ENCODE measurements around the gene UNG.
"Not testable (repeated sequence)": the region's sequence is repeated elsewhere in the genome, so short reads cannot be mapped to it uniquely, and the experiment has no call there.

Gene UNG
- 9.4 to 44.4 (median 22.1) reads per million in 9 experiments for total RNA-seq

- H3K27ac Mint-ChIP-seq: peak within 1 kb of the TSS; percentile 79 to 86
- ATAC-seq (replicated peaks) (peak; percentile 77), DNase-seq (peak; percentile 94 to 96 (median 95))
- peaks cover 26% of the 10 kb centered on the region for H3K36me3 Mint-ChIP-seq (ENCODE audit: insufficient read depth)
- H3K4me3 Mint-ChIP-seq: peak within 1 kb of the TSS; percentile 83 to 86
- no peaks in the 10 kb centered on the region for H3K27me3 Mint-ChIP-seq
- no peaks in the 10 kb centered on the region for H3K9me3 Mint-ChIP-seq
- peaks cover 37 to 40% of the 10 kb centered on the region in 2 donors for H3K4me1 Mint-ChIP-seq (ENCODE audit: low read depth in 2 of 2)
These were observed at the start of gene UNG for GRCh38 chr12:109097435-109098182. Gene UNG (plus strand): TSS chr12:109097597. CDS start chr12:109097680, 83 bp downstream.

GRCh38 chr12:109048706-109049105 is 48.7 kb upstream of the UNG start:
- ATAC-seq (replicated peaks); DNase-seq; H3K27ac Mint-ChIP-seq; H3K27me3 Mint-ChIP-seq; H3K9me3 Mint-ChIP-seq; H3K4me3 Mint-ChIP-seq: not testable (repeated sequence)
- Mint-ChIP-seq H3K4me1 (ENCODE audit: low read depth in 2 of 2) (peaks cover 12 to 15% of the 10 kb centered on the region in 2 donors), H3K36me3 (ENCODE audit: insufficient read depth) (peaks cover 15% of the 10 kb centered on the region)

DNA sequence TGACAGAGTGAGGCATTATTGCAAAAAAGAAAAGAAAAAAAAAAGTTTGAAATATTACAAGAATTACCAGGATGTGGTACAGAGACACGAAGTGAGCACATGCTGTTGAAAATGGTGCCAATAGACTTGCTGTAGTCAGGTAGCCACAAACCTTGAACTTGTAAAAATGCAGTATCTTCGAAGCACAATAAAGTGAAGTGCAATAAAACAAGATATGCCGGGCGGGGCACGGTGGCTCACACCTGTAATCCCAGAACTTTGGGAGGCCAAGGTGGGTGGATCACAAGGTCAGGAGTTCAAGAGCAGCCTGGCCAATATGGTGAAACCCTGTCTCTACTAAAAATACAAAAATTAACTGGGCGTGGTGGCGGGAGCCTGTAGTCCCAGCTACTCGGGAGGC is 47.6 kb upstream of the UNG start:
- H3K4me1 Mint-ChIP-seq (ENCODE audit: low read depth in 2 of 2): peaks cover 18 to 21% of the 10 kb centered on the region in 2 donors
- not testable (repeated sequence) for ATAC-seq (replicated peaks)

DNA sequence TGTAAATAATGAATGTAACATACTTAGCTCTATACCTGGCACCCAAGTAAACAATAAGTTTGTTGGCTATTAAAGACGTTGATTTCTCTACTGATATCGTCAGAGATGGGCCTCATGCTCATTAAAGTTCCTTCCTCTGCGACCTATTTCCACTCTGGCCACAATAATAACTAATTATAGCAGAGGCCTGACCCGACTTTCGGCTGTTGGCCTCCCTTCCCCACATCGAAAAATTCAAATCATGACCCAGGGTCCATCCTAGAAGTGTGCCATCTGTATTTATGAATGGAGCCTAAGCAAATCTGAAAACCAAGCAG is 45.3 kb upstream of the UNG start:
- Mint-ChIP-seq H3K27me3 (no peaks in the 10 kb centered on the region), H3K27ac (peak overlapping the region; percentile 94 to 97), H3K4me1 (ENCODE audit: low read depth in 2 of 2) (peaks cover 18 to 21% of the 10 kb centered on the region in 2 donors), H3K9me3 (no peaks in the 10 kb centered on the region), H3K36me3 (ENCODE audit: insufficient read depth) (peaks cover 20% of the 10 kb centered on the region), H3K4me3 (peak overlapping the region; percentile 94 to 99)
- no peak for DNase-seq
- ATAC-seq (replicated peaks): no peak

More for the DNA sequence above, 47.6 kb upstream of the UNG start:
- H3K27ac Mint-ChIP-seq, H3K9me3 Mint-ChIP-seq, DNase-seq, H3K27me3 Mint-ChIP-seq, H3K4me3 Mint-ChIP-seq: not testable (repeated sequence)
- peaks cover 16% of the 10 kb centered on the region for H3K36me3 Mint-ChIP-seq (ENCODE audit: insufficient read depth)

- Mint-ChIP-seq H3K36me3 (ENCODE audit: insufficient read depth) (peaks cover 20% of the 10 kb centered on the region), H3K4me1 (ENCODE audit: low read depth in 2 of 2) (peaks cover 18 to 21% of the 10 kb centered on the region in 2 donors), H3K9me3 (no peaks in the 10 kb centered on the region), H3K27me3 (no peaks in the 10 kb centered on the region), H3K4me3 (peak within 1 kb of the TSS; percentile 94 to 99), H3K27ac (peak within 1 kb of the TSS; percentile 94 to 97)
- DNase-seq: peak; percentile 84 to 86 (median 84)
- peak; percentile 75 for ATAC-seq (replicated peaks)
These were observed 44.7 kb upstream of the UNG start, which contains the start of gene USP30 for GRCh38 chr12:109052414-109053323. Gene USP30 (plus strand): TSS chr12:109052576. CDS start chr12:109052679, 103 bp downstream.

DNA sequence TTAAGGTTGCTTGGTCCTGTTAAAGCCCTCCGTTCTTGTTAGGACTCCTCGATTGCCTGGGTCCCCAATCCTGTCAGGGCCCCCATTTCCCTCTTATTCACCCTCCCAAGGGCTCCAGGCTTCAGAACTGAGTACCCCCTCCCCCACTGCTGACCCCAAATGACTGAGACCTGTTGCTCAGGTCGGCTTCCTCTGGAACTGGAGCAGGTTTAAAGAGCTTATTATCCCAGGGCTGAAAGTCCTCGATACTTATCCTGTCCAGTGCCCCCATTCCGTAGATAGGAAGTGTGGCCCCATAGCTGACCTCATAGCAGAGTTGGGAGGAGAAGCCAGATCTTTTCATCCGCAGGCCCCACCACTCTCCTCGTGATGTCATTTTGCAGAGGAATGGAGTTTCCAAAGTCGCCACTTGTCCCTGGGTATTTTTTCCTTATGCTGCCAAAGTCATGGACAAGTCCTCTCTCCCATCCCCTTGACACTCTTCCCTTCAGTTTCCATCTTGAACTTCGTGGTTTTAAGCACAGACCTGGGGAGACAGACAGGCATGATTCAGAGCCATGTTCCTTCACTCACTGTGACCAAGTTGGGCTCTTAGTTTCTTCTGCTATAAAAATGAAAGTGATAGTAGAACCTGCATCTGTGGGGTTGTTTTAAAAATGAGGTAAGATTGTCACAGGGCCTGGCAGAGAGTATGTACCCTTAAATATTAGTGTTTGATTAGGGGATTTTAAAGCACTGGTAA is 43.8 kb upstream of the UNG start:
- peak; percentile 63 for ATAC-seq (replicated peaks)
- H3K27me3 Mint-ChIP-seq: no peaks in the 10 kb centered on the region
- DNase-seq: peak; percentile 11 to 19 (median 11)
- H3K4me1 Mint-ChIP-seq (ENCODE audit: low read depth in 2 of 2): peaks cover 18 to 21% of the 10 kb centered on the region in 2 donors
- peak overlapping the region; percentile 94 to 99 for H3K4me3 Mint-ChIP-seq
- no peaks in the 10 kb centered on the region for H3K9me3 Mint-ChIP-seq
- H3K36me3 Mint-ChIP-seq (ENCODE audit: insufficient read depth): peaks cover 29% of the 10 kb centered on the region
- H3K27ac Mint-ChIP-seq: peak overlapping the region; percentile 94 to 97

GRCh38 chr12:109054124-109054513 is 43.3 kb upstream of the UNG start:
- not testable (repeated sequence) for DNase-seq; ATAC-seq (replicated peaks); H3K27me3 Mint-ChIP-seq; H3K9me3 Mint-ChIP-seq
- H3K4me1 Mint-ChIP-seq (ENCODE audit: low read depth in 2 of 2): peaks cover 18 to 21% of the 10 kb centered on the region in 2 donors
- H3K36me3 Mint-ChIP-seq (ENCODE audit: insufficient read depth): peaks cover 32% of the 10 kb centered on the region
- H3K27ac Mint-ChIP-seq: peak overlapping the region; percentile 94 to 97
- peak overlapping the region; percentile 94 to 99 for H3K4me3 Mint-ChIP-seq

GRCh38 chr12:109054520-109054919 is 42.9 kb upstream of the UNG start:
- Mint-ChIP-seq H3K36me3 (ENCODE audit: insufficient read depth) (peaks cover 32% of the 10 kb centered on the region), H3K27ac (peak overlapping the region; percentile 94 to 97), H3K4me1 (ENCODE audit: low read depth in 2 of 2) (peaks cover 18 to 21% of the 10 kb centered on the region in 2 donors), H3K27me3 (no peaks in the 10 kb centered on the region), H3K4me3 (peak overlapping the region; percentile 94 to 99), H3K9me3 (no peaks in the 10 kb centered on the region)
- no peak for DNase-seq
- no peak for ATAC-seq (replicated peaks)

GRCh38 chr12:109056891-109057290 is 40.5 kb upstream of the UNG start:
- no peaks in the 10 kb centered on the region for H3K9me3 Mint-ChIP-seq
- ATAC-seq (replicated peaks) (no peak), DNase-seq (no peak)
- H3K27me3 Mint-ChIP-seq: no peaks in the 10 kb centered on the region
- peaks cover 17 to 20% of the 10 kb centered on the region in 2 donors for H3K4me1 Mint-ChIP-seq (ENCODE audit: low read depth in 2 of 2)
- H3K4me3 Mint-ChIP-seq: no peak overlapping the region
- H3K27ac Mint-ChIP-seq: no peak overlapping the region
- H3K36me3 Mint-ChIP-seq (ENCODE audit: insufficient read depth): peaks cover 32% of the 10 kb centered on the region

DNA sequence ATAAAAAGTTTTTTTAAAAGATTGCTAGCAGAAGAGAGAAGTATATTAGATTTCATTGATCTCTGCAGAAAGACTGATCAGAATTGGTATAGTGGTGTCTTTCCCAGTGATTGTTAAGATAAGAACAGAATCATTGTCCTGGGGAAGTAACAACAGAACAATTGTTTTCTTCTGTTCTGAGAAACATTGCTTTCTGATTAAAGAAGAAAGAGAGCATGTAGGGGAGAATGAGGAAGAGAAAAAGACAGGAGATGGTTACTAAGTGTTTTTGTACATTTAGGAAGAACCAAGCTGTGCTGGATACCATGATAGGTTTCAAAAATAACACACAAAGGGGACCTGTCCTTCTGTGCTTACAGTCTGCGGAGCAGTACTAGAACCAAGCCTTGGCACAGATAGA is 40.0 kb upstream of the UNG start:
- H3K27ac Mint-ChIP-seq: no peak overlapping the region
- no peaks in the 10 kb centered on the region for H3K9me3 Mint-ChIP-seq
- ATAC-seq (replicated peaks) (no peak), DNase-seq (no peak)
- H3K27me3 Mint-ChIP-seq: no peaks in the 10 kb centered on the region
- peaks cover 15% of the 10 kb centered on the region in 2 donors for H3K4me1 Mint-ChIP-seq (ENCODE audit: low read depth in 2 of 2)
- no peak overlapping the region for H3K4me3 Mint-ChIP-seq
- peaks cover 28% of the 10 kb centered on the region for H3K36me3 Mint-ChIP-seq (ENCODE audit: insufficient read depth)

- H3K9me3 Mint-ChIP-seq: no peaks in the 10 kb centered on the region
- peaks cover 22% of the 10 kb centered on the region for H3K36me3 Mint-ChIP-seq (ENCODE audit: insufficient read depth)
These were observed 38.6 kb upstream of the UNG start for GRCh38 chr12:109058773-109059172.

DNA sequence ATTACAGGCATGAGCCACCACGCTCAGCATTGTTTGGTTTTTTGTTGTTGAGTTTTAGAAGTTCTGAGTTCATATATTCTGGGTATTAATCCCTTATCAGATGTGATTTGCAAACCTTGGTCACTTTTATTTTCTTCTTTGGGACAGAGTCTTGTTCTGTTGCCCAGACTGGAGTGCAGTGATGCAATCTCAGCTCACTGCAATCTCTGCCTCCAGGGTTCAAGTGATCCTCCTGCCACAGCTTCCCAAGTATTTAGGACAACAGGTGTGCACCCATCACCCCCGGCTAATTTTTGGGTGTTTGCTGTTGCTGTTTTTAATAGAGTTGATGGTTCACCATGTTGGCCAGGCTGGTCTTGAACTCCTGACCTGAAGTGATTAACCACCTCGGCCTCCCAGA is 33.3 kb upstream of the UNG start:
- Mint-ChIP-seq H3K9me3 (no peaks in the 10 kb centered on the region), H3K27ac (no peak overlapping the region), H3K27me3 (no peaks in the 10 kb centered on the region), H3K4me3 (no peak overlapping the region), H3K4me1 (ENCODE audit: low read depth in 2 of 2) (peaks cover 0 to 5% of the 10 kb centered on the region in 2 donors), H3K36me3 (ENCODE audit: insufficient read depth) (peaks cover 9% of the 10 kb centered on the region)
- ATAC-seq (replicated peaks): no peak
- DNase-seq: no peak

More at GRCh38 chr12:109058773-109059172, 38.6 kb upstream of the UNG start:
- no peak for ATAC-seq (replicated peaks)
- no peak for DNase-seq
- Mint-ChIP-seq H3K27me3 (no peaks in the 10 kb centered on the region), H3K4me1 (ENCODE audit: low read depth in 2 of 2) (peaks cover 5 to 10% of the 10 kb centered on the region in 2 donors), H3K27ac (no peak overlapping the region), H3K4me3 (no peak overlapping the region)

Data from effector memory CD8-positive, alpha-beta T cell (primary cell).